ENCODE results near the gene TBCB. TPM values are rescaled to one million over a fixed set of nuclear protein-coding genes. Genes with fewer than 3 reads are reported as not detected.
"Not testable (repeated sequence)": the region's sequence is repeated elsewhere in the genome, so short reads cannot be mapped to it uniquely, and the experiment has no call there.

TBCB gene
- total RNA-seq, 4 donors from 2014 or later, result 60.8 to 113 (median 94.5) TPM

DNA sequence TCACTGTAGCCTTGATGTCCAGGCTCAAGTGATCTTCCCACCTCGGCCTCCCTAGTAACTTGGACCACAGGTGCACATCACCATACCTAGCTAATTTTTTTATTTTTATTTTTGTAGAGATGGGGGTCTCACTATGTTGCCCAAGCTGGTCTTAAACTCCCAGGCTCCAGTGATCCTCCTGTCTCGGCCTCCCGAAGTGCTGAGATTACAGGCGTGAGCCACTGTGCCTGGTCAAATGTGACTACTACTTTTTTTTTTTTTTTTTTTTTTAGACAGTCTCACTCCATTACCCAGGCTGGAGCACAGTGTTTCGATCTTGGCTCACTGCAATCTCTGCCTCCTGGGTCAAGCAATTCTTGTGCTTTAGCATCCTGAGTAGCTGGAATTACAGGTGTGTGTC lies 57.6 kb downstream of the TBCB start:
- no peak for DNase-seq (ENCODE audit: low spot score in 2 of 2)
- intact Hi-C loops (cut with DNase I; ENCODE audit: low total_unique reads), result no loop called here
- WGBS, 2 donors, result 94 to 95% methylated on average over 5 of the region's 5 CpGs
- TF ChIP-seq, protein P1, sequence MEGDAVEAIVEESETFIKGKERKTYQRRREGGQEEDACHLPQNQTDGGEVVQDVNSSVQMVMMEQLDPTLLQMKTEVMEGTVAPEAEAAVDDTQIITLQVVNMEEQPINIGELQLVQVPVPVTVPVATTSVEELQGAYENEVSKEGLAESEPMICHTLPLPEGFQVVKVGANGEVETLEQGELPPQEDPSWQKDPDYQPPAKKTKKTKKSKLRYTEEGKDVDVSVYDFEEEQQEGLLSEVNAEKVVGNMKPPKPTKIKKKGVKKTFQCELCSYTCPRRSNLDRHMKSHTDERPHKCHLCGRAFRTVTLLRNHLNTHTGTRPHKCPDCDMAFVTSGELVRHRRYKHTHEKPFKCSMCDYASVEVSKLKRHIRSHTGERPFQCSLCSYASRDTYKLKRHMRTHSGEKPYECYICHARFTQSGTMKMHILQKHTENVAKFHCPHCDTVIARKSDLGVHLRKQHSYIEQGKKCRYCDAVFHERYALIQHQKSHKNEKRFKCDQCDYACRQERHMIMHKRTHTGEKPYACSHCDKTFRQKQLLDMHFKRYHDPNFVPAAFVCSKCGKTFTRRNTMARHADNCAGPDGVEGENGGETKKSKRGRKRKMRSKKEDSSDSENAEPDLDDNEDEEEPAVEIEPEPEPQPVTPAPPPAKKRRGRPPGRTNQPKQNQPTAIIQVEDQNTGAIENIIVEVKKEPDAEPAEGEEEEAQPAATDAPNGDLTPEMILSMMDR (IDR thresholded peaks at IDR 0.05), result no peak
- H3K4me3 ChIP-seq (ENCODE audit: low read depth, poor library complexity, severe bottlenecking), result no peak overlapping the region

DNA sequence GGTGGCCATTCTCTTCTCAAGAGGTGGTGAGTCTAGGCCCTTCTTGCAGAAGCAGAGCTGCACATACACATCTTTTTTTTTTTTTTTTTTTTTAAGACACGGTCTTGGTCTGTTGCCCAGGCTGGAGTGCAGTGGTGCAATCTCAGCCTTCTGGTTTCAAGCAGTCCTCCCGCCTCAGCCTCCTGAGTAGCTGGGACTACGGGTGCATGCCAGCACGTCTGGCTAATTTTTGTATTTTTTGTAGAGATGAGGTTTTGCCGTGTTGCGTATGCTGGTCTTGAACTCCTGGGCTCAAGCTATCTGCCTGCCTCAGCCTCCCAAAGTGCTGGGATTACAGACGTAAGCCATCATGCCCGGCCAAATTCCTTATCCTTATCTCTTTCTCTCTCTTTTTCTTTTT lies 58.6 kb downstream of the TBCB start:
- intact Hi-C loops (cut with DNase I; ENCODE audit: low total_unique reads); DNase-seq (ENCODE audit: low spot score in 2 of 2); H3K4me3 ChIP-seq (ENCODE audit: low read depth, poor library complexity, severe bottlenecking): not testable (repeated sequence)
- WGBS, 2 donors, result 81 to 87% methylated on average over 8 of the region's 8 CpGs

Other genes with a start within 250 kb of the TBCB start
- gene APLP1, start 246.9 kb upstream of the TBCB start, total RNA-seq, result 1 to 10 TPM; 1.6 to 5.6 (median 2.3) TPM
- 100 to 1,000 TPM in 1 of 4 donors, 10 to 100 TPM in 1, 1 to 10 TPM in 2; 5.9 to 476 (median 25.8) TPM for gene NFKBID, start 214.9 kb upstream of the TBCB start, total RNA-seq
- 1 to 10 TPM in 2 of 4 donors, under 1 TPM in 1, not detected in 1; 0.79 to 8.4 (median 4.4) TPM for gene HCST, start 212.9 kb upstream of the TBCB start, total RNA-seq
- 10 to 100 TPM; 25.7 to 29.9 (median 28.4) TPM for gene TYROBP, start 207.2 kb upstream of the TBCB start, total RNA-seq
- gene LRFN3, start 179.1 kb upstream of the TBCB start, total RNA-seq, result 10 to 100 TPM in 3 of 4 donors, 1 to 10 TPM in 1; 6.8 to 17.9 (median 11.4) TPM
- 10 to 100 TPM; 51.6 to 83.8 (median 64.4) TPM for gene SDHAF1, start 120.3 kb upstream of the TBCB start, total RNA-seq
- gene SYNE4, start 106.7 kb upstream of the TBCB start, total RNA-seq, result 1 to 10 TPM in 2 of 4 donors, under 1 TPM in 1, not detected in 1; 0.89 to 5.8 (median 1.8) TPM
- gene ALKBH6, start 101.3 kb upstream of the TBCB start, total RNA-seq, result 10 to 100 TPM; 11.9 to 37.9 (median 25.0) TPM
- gene CLIP3, start 82.6 kb upstream of the TBCB start, total RNA-seq, result 10 to 100 TPM in 1 of 4 donors, 1 to 10 TPM in 3; 2.1 to 42.3 (median 4.8) TPM
- 10 to 100 TPM in 1 of 4 donors, 1 to 10 TPM in 3; 9.1 to 27.4 (median 9.5) TPM for gene THAP8, start 61.2 kb upstream of the TBCB start, total RNA-seq
- gene WDR62, start 60.6 kb upstream of the TBCB start, total RNA-seq, result 1 to 10 TPM; 1.3 to 3.0 (median 2.3) TPM
- gene OVOL3, start 4.3 kb upstream of the TBCB start, total RNA-seq, result not detected
- 10 to 100 TPM; 32.0 to 74.8 (median 57.5) TPM for gene POLR2I, start 593 bp upstream of the TBCB start, total RNA-seq
- gene CAPNS1, start 24.6 kb downstream of the TBCB start, total RNA-seq, result 100 to 1,000 TPM in 1 of 4 donors, 10 to 100 TPM in 3; 33.3 to 125 (median 83.2) TPM
- gene COX7A1, start 37.0 kb downstream of the TBCB start, total RNA-seq, result 10 to 100 TPM in 1 of 4 donors, 1 to 10 TPM in 3; 1.1 to 12.9 (median 6.3) TPM
- 1 to 10 TPM; 1.4 to 4.5 (median 3.7) TPM for gene ZNF565, start 99.2 kb downstream of the TBCB start, total RNA-seq
- 10 to 100 TPM; 55.8 to 78.6 (median 66.5) TPM for gene ZNF146, start 99.6 kb downstream of the TBCB start, total RNA-seq

Measured in lower leg skin (tissue), 4 donors.